Inflammatory macrophage treated with lipopolysaccharide for 1 hour (primary cell): ENCODE results near the gene AIMP2.
A peak's percentile ranks its signal among the peaks of the same experiment; 100 is the strongest.
"Not testable (repeated sequence)": the region's sequence is repeated elsewhere in the genome, so short reads cannot be mapped to it uniquely, and the experiment has no call there.

Experiments
- DNase-seq, 2 donors: peaks; one replicate each; pipeline ENCODE4 v3.0.0-alpha.2; 2020 to 2022

Gene AIMP2

GRCh38 chr7:6008668-6009611 is at the start of gene AIMP2, which contains the start of gene PMS2:
AIMP2 (plus strand) TSS chr7:6009272; CDS start chr7:6009364, 92 bp downstream.
PMS2 (minus strand) TSS chr7:6009049; CDS start chr7:6009019, 30 bp downstream.
- DNase-seq: peak; percentile 99

GRCh38 chr7:5963205-5963604 is 45.9 kb upstream of the AIMP2 start:
- DNase-seq: not testable (repeated sequence)

- DNase-seq: not testable (repeated sequence)
Measured at GRCh38 chr7:5963810-5964209, 45.3 kb upstream of the AIMP2 start.

- not testable (repeated sequence) for DNase-seq
Measured at GRCh38 chr7:5970347-5970911, 38.6 kb upstream of the AIMP2 start, which contains the start of gene RSPH10B. RSPH10B (minus strand) TSS chr7:5970689; CDS start chr7:5967116, 3,573 bp downstream.

GRCh38 chr7:5973580-5973979 is 35.5 kb upstream of the AIMP2 start:
- not testable (repeated sequence) for DNase-seq

- DNase-seq: not testable (repeated sequence)
Measured at GRCh38 chr7:5979680-5980314, 29.3 kb upstream of the AIMP2 start.

GRCh38 chr7:5987061-5987460 is 22.0 kb upstream of the AIMP2 start:
- not testable (repeated sequence) for DNase-seq

GRCh38 chr7:5997210-5997808 is 11.8 kb upstream of the AIMP2 start:
- peak; percentile 60 to 82 for DNase-seq

GRCh38 chr7:6007386-6007785 is 1.7 kb upstream of the AIMP2 start:
- DNase-seq: no peak

GRCh38 chr7:6007835-6008590 is 1.1 kb upstream of the AIMP2 start:
- DNase-seq: not testable (repeated sequence)

- not testable (repeated sequence) for DNase-seq
Measured at GRCh38 chr7:6010370-6010769, 1.3 kb downstream of the AIMP2 start.

- DNase-seq: no peak
Measured at GRCh38 chr7:6011541-6011940, 2.5 kb downstream of the AIMP2 start.

GRCh38 chr7:6012355-6013104 is 3.5 kb downstream of the AIMP2 start:
- no peak for DNase-seq

- no peak for DNase-seq
Measured at GRCh38 chr7:6015917-6016652, 7.0 kb downstream of the AIMP2 start.

- DNase-seq: no peak
Measured at GRCh38 chr7:6016653-6016966, 7.5 kb downstream of the AIMP2 start.

GRCh38 chr7:6020371-6021286 is 11.6 kb downstream of the AIMP2 start:
- DNase-seq: no peak

- no peak for DNase-seq
Measured at GRCh38 chr7:6022707-6023106, 13.6 kb downstream of the AIMP2 start.

- DNase-seq: peak in 1 of 2 donors; percentile 7
Measured at GRCh38 chr7:6023974-6024435, 14.9 kb downstream of the AIMP2 start.

GRCh38 chr7:6026011-6026819 is 17.1 kb downstream of the AIMP2 start:
- DNase-seq: peak; percentile 83 to 94
